ENCODE measurements around the gene CLEC7A. TPM values are rescaled to one million over a fixed set of nuclear protein-coding genes. Genes with fewer than 3 reads are reported as not detected.

CLEC7A gene
- total RNA-seq, 4 donors from 2014 or later, result 2.9 to 83.4 (median 4.6) TPM

DNA sequence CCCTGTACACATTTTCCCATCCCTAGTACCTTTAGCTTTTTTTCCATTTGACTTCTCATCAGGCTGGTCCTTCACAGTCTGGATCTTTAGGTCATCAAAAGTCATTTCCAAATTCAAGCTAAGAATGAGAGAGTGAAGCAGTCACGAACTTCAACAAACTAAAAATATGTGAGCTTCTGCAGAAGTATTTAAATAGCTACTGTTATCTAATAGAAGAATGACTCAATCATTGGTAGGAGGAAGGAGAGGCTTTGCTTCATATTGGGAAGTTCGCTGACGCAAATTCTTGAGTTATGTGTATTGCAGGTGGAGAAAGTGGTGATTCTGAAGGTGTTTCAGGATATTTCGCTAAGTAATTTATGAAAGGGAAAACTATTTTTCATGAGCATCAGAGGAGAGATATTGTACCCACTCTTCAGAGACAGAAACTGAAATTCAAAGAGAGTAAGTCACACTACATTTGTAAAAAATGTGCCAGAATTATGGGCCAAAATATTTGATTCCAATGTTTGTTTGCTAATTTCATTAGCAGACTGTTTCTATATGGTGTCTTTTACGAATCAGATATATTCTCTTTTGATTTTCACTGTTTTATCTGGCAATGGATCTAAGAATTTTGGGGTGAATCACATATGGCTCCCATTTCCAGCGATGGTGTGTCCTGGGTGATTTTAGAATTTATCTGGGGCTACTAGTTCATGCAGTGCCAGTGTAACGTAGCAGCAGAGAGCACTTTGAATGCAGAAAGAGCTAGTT is 42.2 kb upstream of the CLEC7A start, which contains the start of gene OLR1:
Gene OLR1, minus strand, starts transcription at position 160 of the 756 bp plus-strand sequence. Its CDS starts 55 bp downstream, at position 105.
- in situ Hi-C loops (cut with MboI; ENCODE audit: low pct_ligation_motif_present in 1 of 4, low pct_unique_long_range_greater_than_20kb in 1 of 4, low sequenced_read_pairs in 3 of 4), result no loop called here
- no peak within 1 kb of the TSS for H3K4me3 ChIP-seq
- no peaks in the 10 kb centered on the region for H3K9me3 ChIP-seq
- whole genome bisulfite sequencing, 2 donors (ENCODE audit: low coverage in 1 of 2), result 74 to 92% methylated on average over 7 of the region's 7 CpGs
- H3K4me1 ChIP-seq, result peaks cover 0 to 18% (median 7%) of the 10 kb centered on the region in 4 donors
- intact Hi-C loops (cut with DNase I; ENCODE audit: low total_unique reads), result no loop called here
- no peak within 1 kb of the TSS for H3K27ac ChIP-seq
- TF ChIP-seq, protein P1, sequence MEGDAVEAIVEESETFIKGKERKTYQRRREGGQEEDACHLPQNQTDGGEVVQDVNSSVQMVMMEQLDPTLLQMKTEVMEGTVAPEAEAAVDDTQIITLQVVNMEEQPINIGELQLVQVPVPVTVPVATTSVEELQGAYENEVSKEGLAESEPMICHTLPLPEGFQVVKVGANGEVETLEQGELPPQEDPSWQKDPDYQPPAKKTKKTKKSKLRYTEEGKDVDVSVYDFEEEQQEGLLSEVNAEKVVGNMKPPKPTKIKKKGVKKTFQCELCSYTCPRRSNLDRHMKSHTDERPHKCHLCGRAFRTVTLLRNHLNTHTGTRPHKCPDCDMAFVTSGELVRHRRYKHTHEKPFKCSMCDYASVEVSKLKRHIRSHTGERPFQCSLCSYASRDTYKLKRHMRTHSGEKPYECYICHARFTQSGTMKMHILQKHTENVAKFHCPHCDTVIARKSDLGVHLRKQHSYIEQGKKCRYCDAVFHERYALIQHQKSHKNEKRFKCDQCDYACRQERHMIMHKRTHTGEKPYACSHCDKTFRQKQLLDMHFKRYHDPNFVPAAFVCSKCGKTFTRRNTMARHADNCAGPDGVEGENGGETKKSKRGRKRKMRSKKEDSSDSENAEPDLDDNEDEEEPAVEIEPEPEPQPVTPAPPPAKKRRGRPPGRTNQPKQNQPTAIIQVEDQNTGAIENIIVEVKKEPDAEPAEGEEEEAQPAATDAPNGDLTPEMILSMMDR (IDR thresholded peaks at IDR 0.05), result no peak
- no peak for TF ChIP-seq EP300 (IDR thresholded peaks at IDR 0.05; ENCODE audit: low read depth)
- TF ChIP-seq POLR2A (IDR thresholded peaks at IDR 0.05), result no peak
- TF ChIP-seq POLR2AphosphoS5 (IDR thresholded peaks at IDR 0.05), result no peak
- H3K27me3 ChIP-seq, result no peaks in the 10 kb centered on the region
- H3K36me3 ChIP-seq, result no peaks in the 10 kb centered on the region
- DNase-seq, result no peak

DNA sequence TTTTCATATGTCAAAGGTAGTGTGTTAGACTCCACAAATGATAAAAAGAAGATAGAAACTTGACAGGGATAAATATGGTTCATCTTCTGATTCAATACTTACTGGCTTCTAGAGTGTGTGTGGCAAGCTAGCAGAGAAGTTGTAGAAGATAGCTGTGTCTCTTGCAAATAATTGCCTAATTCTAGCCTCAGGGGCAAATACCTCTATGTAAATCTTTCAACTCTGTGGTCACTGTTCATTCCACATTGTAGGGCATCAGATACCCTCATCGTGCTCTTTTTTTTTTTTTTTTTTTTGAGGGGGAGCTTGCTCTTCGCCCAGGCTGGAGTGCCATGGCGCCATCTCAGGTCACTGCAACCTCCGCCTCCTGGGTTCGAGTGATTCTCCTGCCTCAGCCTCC is 40.2 kb upstream of the CLEC7A start:
- Histone ChIP-seq H3K27ac (no peak overlapping the region), H3K4me1 (peaks cover 0 to 2% (median under 1%) of the 10 kb centered on the region in 4 donors), H3K36me3 (no peaks in the 10 kb centered on the region), H3K27me3 (no peaks in the 10 kb centered on the region), H3K4me3 (no peak overlapping the region), H3K9me3 (no peaks in the 10 kb centered on the region)
- DNase-seq, result no peak
- intact Hi-C loops (cut with DNase I; ENCODE audit: low total_unique reads), result no loop called here
- in situ Hi-C loops (cut with MboI; ENCODE audit: low pct_ligation_motif_present in 1 of 4, low pct_unique_long_range_greater_than_20kb in 1 of 4, low sequenced_read_pairs in 3 of 4), result no loop called here
- no peak for TF ChIP-seq POLR2AphosphoS5 (IDR thresholded peaks at IDR 0.05)
- no peak for TF ChIP-seq POLR2A (IDR thresholded peaks at IDR 0.05)
- TF ChIP-seq, protein P1 (IDR thresholded peaks at IDR 0.05), result no peak
- no peak for TF ChIP-seq EP300 (IDR thresholded peaks at IDR 0.05; ENCODE audit: low read depth)
- WGBS, 2 donors (ENCODE audit: low coverage in 1 of 2), result 81 to 83% methylated on average over 1 to 5 of the region's 5 CpGs

DNA sequence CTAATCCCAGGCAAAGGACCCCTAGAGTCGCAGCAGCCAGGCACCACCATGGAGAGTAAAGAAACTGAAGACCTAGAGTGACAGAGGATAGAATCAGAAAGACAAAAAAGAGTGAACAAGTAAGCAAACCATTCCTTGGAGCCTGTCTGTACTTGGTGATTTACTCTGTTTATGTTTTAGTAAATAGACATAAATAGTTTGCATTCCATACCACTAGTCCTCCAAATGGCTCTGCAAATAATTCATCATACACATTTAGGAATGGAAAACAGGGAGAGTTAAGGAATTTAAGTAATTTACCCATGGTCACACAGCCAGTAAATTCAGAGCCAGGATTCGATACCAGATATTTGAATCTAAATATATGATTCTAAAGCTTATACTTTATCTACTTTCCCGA is 39.1 kb upstream of the CLEC7A start:
- in situ Hi-C loops (cut with MboI; ENCODE audit: low pct_ligation_motif_present in 1 of 4, low pct_unique_long_range_greater_than_20kb in 1 of 4, low sequenced_read_pairs in 3 of 4), result no loop called here
- DNase-seq, result no peak
- TF ChIP-seq POLR2A (IDR thresholded peaks at IDR 0.05) (no peak), EP300 (IDR thresholded peaks at IDR 0.05; ENCODE audit: low read depth) (no peak), POLR2AphosphoS5 (IDR thresholded peaks at IDR 0.05) (no peak)
- TF ChIP-seq, protein P1 (IDR thresholded peaks at IDR 0.05), result no peak
- Histone ChIP-seq H3K4me1 (no peaks in the 10 kb centered on the region), H3K27me3 (no peaks in the 10 kb centered on the region), H3K9me3 (no peaks in the 10 kb centered on the region), H3K4me3 (no peak overlapping the region), H3K27ac (no peak overlapping the region), H3K36me3 (no peaks in the 10 kb centered on the region)
- intact Hi-C loops (cut with DNase I; ENCODE audit: low total_unique reads), result no loop called here
- WGBS, 2 donors (ENCODE audit: low coverage in 1 of 2), result 52 to 58% methylated on average over 3 of the region's 3 CpGs

DNA sequence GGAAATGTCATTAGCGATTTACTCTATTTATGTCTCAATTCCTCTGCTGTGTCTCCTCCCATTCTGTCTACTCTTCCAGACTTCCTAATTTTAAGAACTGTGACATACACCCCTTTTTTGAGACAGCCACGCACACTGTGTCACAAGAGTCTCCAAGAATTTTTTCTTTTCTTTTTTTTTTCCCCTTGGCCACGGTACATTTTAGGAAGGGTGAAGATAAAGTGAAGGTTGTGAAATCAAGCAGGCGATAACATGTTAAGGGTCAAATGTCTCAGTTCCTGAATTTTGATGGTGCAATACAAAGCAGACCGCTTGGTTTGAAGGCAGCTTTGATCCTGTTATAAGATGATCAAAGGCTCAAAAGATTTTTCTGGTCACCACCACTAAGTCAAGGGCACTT is 37.6 kb upstream of the CLEC7A start:
- intact Hi-C loops (cut with DNase I; ENCODE audit: low total_unique reads), result no loop called here
- no peaks in the 10 kb centered on the region for H3K27me3 ChIP-seq

More for the DNA sequence above, 37.6 kb upstream of the CLEC7A start:
- H3K27ac ChIP-seq, result no peak overlapping the region
- H3K4me3 ChIP-seq, result no peak overlapping the region
- in situ Hi-C loops (cut with MboI; ENCODE audit: low pct_ligation_motif_present in 1 of 4, low pct_unique_long_range_greater_than_20kb in 1 of 4, low sequenced_read_pairs in 3 of 4), result no loop called here
- 60% methylated on average over 5 of the region's 5 CpGs for WGBS, 2 donors (ENCODE audit: low coverage in 1 of 2)
- H3K36me3 ChIP-seq, result no peaks in the 10 kb centered on the region
- no peaks in the 10 kb centered on the region for H3K4me1 ChIP-seq
- H3K9me3 ChIP-seq, result no peaks in the 10 kb centered on the region
- TF ChIP-seq POLR2AphosphoS5 (IDR thresholded peaks at IDR 0.05), result no peak
- TF ChIP-seq, protein P1 (IDR thresholded peaks at IDR 0.05), result no peak
- TF ChIP-seq POLR2A (IDR thresholded peaks at IDR 0.05), result no peak
- no peak for TF ChIP-seq EP300 (IDR thresholded peaks at IDR 0.05; ENCODE audit: low read depth)
- DNase-seq, result no peak
